IPS-NIHi7 (cell line): Measurements from ENCODE around the gene DHRS4L2.
"Not testable (repeated sequence)": the region's sequence is repeated elsewhere in the genome, so short reads cannot be mapped to it uniquely, and the experiment has no call there.

Experiments
- DNase-seq: peaks from one replicate; pipeline ENCODE4 v3.0.0; 2012; ENCODE audit warnings: mixed read lengths; ENCODE audit errors: extremely low spot score

Gene DHRS4L2

DNA sequence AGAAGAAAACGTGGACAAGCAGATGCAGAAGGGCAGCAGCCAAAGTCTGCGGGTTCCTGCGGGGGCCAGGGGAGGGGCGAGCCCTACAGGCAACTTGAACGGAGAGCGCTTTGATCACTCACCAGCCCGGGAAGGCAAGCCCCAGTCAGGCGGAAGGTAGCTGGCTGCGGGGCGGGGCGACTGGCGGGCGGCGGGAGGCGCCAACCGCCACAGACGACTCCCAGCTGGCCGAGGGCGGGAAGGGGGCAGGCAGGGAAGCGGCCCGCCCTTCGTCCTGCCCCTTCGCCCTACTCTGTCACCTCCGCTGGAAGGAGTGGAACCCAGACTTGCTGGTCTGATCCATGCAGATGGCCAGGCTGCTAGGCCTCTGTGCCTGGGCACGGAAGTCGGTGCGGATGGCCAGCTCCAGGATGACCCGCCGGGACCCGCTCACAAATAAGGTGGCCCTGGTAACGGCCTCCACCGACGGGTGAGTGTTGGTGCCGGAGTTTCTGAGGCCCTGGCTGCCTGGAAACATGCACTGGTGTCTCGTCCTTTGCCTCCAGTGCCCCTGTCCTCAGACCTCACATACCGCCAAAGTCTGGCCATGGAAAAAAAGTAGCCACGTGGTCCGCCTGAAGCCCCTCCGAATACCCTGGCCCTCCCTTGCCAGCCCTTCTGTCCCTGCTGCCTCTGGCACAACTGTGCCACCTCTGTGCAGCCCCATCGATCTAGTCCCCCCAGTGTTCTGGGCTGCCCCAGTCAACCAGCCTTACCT lies at the start of gene DHRS4L2:
Gene DHRS4L2 (plus strand): TSS at position 323 of the 757 bp plus-strand sequence. CDS start 19 bp downstream, at position 342.
- peak; percentile 82 for DNase-seq

DNA sequence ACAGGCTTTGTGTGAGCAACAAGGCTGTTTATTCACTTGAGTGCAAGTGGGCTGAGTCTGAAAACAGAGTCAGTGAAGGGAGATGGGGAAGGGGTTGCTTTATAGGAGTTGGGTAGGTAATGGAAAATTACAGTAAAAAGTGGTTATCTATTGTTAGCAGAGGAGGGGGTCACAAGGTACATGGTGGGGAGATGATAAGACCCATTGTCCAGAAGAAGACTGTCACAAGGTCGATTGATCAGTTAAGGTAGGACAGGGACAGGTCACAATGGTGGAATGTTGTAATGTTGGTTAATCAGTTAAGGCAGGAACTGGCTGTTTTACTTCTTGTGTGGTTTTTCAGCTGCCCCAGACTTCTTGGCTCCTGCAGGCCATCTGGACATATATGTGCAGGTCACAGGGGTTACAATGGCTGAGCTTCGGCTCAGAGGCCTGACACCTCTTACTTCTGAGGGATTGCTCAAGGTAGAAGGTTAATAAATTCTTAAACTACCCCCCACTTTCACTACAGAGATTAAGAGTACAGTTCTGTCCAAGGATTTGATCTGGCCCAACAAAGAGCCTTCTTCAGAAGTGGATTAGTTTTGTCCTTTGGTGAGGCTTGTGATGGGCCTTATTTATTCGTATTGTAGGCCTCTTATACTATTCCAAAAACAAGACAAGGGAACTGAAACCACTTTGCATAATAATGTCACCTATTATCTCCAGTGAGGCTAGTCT lies 49.0 kb upstream of the DHRS4L2 start:
- no peak for DNase-seq

DNA sequence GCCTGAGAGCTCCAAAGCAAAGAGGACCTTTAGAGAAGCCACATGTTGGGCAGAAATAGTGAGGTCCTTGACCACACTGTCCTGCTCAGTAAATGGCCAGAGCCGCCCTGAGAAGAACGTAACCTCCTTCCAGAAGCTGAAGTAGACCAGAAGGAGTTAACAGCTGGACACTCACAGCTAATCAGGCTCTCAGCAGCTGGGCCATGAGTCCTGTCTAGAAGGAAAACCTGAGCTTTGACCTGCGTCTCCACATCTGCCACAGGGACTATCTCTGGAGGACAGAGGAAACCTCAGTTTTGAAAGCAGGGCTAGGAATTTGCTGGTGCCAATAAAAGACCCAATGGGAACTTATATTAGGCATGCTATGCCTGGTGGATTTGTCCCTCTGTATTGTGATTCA lies 47.5 kb upstream of the DHRS4L2 start:
- no peak for DNase-seq

DNA sequence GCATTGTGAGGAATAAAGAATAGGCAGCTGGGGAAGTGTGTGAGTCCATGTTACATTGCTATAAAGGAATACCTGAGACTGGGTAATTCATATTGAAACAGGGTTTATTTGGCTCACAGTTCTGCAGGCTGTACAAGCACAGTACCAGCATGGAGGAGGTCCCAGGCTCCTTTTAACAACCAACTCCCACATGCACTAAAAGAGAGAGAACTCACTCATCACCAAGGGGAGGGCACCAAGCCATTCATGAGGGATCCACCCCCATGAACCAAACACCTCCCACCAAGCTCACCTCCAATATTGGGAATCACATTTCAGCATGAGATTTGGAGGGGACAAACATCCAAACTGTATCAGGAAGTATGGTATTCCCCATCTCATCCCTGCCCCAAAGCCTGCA lies 47.1 kb upstream of the DHRS4L2 start:
- DNase-seq: no peak

DNA sequence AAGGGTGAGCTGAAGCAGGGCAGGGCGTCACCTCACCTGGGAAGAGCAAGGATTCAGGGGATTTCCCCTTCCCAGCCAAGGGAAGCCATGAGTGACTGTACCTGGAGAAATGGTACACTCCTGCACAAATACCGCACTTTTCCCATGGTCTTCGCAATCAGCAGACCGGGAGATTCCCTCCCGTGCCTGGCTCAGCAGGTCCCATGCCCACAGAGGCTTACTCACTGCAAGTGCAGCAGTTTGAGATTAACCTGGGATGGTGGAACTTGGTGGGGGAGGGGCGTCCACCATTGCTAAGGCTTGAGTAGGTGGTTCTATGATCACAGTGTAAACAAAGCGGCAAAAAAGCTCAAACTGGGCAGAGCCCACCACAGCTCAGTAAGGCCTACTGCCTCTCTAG lies 46.1 kb upstream of the DHRS4L2 start:
- no peak for DNase-seq

DNA sequence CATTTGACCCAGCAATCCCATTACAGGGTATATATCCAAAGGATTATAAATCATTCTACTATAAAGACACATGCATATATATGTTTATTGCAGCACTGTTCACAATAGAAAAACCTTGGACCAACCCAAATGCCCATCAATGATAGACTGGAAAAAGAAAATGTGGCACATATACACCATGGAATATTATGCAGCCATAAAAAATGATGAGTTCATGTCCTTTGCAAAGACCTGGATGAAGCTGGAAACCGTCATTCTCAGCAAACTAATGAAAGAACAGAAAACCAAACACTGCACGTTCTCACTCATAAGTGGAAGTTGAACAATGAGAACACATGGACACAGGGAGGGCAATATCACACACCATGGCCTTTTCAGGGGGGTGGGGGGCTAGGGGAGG lies 39.7 kb upstream of the DHRS4L2 start:
- not testable (repeated sequence) for DNase-seq

DNA sequence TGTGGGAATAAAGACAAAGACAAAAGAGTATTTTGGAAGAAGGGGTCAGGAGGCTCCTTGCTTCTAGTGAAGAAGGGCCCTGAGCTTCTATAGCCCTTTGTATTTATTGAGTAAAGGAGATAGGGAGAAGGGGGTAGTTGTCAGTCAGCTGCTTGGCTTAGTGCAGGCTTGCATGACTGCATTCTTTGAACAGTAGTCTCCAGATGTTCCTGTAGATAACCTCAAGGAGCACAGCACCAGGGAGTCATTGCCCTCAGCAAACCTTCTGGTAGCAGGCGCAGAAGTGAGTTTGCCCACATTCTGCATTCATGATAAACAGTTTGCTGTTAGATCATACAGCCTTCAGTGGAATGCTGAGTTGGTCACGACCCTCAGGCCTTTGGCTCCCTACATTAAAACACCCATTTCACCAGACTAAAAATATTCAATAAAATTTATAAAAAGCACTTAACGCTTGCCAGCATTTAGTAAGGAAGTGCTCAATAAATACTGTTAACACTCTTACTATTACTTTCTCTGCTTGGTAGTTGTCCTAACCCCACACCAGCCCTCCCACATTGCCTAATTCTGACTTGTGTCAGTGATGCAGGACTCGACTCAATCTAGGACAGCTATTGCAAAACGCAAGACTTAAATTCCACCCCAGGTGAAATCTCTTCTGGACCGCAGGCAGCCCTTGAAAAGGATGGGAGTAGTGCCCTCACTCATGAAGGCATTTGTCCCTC lies 38.2 kb upstream of the DHRS4L2 start:
- DNase-seq: no peak

DNA sequence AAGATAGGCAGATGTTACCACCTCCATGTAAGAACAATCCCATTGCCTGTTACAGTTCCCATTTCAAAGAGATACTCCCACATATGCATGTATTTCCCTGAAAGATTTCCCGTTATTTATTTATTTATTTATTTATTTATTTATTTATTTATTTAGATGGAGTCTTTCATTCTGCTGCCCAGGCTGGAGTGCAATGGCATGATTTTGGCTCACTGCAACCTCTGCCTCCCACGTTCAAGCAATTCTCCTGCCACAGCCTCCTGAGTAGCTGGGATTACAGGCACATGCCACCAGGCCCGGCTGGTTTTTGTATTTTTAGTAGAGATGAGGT lies 37.6 kb upstream of the DHRS4L2 start:
- DNase-seq: not testable (repeated sequence)

DNA sequence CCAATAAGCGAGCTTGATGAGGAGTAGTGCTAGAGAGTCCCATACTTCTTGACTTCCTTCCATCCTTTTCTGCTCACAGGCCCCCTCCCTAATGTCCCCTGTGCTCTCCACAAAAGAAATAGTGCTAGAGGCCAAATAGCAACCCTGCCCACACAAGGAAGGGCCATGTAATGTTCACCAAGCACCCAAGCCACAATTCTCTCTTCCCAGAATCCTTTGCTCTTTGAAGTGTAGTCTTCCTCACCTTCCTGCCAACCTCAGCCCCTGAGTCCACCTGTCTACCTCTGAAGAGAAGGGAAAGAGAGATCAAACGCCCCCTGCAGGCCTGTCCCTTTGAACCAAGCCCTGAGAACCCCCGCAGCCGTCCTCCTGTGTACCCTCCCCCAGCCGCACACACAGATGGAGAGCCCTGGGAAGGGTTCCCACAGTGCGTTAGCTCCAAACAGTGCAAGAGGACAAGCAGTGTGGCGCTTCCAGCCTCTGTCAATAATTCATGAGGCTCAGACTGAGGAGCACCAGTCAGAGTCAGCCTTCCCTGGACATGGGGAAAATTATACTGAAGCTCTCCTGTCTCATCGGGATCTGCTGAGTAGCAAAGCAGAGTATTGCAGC lies 37.0 kb upstream of the DHRS4L2 start:
- no peak for DNase-seq

DNA sequence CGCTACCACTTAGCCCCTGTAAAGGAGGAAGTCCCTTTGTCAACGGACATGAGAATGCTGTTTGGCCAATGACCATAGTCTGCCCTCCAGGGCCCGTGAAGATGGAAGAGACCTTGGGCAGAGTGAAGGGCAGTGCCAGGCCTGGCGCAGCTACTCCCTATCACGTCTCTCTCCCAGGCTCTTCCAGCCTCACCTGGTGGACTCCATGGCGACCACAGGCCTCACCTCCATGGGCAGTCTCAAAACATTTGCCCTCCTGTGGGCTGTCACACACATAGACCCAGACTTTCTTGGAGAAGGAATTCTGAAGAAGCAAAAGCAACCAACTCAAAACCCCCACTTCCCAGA lies 35.6 kb upstream of the DHRS4L2 start:
- not testable (repeated sequence) for DNase-seq

DNA sequence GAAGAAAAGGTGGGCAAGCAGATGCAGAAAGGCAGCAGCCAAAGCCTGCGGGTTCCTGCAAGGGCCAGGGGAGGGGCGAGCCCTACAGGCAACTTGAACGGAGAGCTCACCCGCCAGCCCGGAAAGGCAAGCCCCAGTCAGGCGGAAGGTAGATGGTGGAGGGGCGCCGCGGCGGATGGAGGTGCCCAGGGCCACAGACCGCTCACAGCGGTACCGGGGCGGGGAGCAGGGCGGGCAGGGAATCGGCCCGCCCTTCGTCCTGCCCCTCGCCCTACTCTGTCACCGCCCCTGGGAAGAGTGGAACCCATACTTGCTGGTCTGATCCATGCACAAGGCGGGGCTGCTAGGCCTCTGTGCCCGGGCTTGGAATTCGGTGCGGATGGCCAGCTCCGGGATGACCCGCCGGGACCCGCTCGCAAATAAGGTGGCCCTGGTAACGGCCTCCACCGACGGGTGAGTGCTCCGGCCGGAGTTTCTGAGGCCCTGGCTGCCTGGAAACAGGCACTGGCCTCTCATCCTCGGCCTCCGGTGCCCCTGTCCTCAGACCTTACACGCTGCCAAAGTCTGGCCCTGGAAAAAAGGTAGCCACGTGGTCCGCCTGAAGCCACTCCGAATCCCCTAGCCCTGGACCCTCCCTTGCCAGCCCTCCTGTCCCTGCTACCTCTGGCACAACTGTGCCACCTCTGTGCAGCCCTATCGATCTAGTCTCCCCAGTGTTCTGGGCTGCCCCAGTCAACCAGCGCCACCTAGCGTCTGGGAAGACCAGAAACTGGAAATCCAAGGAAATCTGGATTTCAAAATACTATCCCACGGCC lies 35.1 kb upstream of the DHRS4L2 start, which contains the start of gene DHRS4:
Gene DHRS4 (plus strand): TSS at position 307 of the 815 bp plus-strand sequence. CDS start 19 bp downstream, at position 326.
- peak; percentile 86 for DNase-seq

DNA sequence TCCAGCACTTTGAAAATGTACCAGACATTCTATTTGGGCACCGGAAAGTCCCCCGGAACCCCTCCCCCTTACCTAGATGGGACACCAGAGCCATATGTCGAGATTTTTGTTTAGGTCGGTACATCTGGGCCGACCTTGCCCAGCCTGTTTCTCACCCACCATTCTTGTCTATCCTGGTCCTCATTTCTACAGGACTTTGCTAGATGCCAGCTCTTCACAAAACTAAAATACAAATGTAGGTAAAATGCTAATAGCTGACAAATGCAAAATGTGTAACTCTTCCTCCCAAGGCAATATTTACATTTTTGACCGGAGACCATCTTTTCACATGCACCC lies 34.5 kb upstream of the DHRS4L2 start:
- not testable (repeated sequence) for DNase-seq

DNA sequence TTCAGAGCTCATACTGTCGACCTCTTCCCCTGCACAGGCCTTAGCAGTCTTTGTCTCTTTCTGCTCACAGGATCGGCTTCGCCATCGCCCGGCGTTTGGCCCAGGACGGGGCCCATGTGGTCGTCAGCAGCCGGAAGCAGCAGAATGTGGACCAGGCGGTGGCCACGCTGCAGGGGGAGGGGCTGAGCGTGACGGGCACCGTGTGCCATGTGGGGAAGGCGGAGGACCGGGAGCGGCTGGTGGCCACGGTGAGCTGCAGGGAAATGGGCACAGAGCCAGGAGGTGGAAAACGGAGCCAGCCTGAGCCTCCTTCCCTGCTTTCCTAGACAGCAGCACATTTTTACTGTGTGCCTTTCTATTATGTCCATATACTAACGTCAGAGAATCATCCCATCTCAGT lies 33.8 kb upstream of the DHRS4L2 start:
- not testable (repeated sequence) for DNase-seq

DNA sequence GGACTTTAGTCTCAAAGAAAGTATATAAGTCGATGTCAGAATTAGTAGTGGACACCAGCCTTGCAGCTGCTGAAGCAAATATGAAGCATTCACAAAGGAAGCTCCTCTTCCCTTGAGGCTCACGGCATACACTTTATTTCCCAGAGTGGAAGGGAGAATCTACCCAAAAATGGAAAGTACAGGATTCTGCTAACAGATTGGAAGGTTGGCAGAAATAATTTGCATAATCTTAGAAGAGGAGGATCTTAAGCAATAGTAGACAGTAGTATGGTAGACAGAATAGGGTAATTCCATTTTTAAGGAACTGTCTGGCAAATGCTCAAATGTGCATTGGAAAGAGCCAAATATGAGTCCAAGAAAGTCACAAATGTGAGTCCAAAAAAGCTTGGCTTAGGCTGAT lies 32.9 kb upstream of the DHRS4L2 start:
- DNase-seq: not testable (repeated sequence)

DNA sequence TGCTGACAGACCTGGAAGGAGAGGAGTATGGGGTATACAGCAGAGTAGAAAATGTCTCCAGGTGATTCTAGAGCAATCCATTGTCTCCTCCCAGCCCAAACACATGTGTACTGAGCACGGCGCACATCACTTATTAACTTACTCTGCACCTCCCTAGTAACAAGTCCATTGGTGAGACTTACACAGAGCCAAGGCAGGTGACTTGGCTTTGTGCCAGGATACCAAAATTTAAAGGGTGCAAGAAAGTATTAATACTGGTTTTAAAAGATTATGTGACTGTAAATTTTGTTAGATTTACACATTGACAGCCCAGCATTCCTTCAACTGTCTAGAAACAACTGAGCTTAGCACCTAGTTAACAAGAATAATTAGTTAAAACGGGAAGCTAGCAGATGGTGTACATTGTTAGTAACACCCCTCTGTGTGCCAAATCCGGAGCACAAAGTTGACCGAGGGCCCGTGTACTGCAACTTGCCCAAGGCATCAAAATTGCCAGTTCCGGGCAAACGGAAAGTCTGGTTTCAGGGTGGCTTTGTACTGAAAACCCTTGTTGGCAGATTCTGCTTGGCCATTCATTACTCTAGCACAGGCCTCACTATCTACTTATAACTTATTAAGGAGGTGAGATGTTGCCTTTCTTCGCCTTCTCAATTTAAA lies 30.7 kb upstream of the DHRS4L2 start:
- not testable (repeated sequence) for DNase-seq

DNA sequence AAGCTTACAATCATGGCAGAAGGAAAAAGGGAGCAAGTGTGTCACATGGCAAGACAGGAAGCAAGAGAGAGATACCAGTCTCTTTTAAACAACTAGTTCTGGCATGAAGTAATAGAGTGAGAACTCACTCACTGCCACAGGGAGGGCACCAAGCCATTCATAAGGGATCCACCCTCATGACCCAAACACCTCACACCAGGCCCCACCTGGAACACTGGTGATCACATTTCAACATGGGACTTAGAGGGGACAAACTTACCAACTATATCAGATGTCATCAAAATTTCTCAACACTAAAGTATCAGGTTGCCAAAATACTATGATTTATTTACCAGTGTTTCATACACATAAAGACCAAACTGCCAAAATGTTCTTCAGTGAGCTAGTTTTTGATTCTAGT lies 27.8 kb upstream of the DHRS4L2 start:
- not testable (repeated sequence) for DNase-seq

DNA sequence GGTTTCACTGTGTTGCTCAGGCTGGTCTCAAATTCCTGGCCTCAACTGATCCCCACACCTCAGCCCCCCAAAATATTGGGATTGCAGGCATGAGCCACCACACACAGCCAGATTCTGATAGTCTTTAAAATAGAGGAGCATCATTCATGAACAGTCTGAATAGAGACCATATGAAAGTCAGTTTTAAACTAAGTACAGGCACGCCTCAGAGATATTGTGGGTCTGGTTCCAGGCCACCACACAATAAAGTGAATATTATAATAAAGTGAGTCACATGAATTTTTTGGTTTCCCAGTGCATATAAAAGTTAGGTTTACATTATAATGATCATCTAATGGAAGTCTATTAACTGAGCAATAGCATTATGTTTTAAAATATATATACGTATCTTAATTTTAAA lies 27.0 kb upstream of the DHRS4L2 start:
- DNase-seq: not testable (repeated sequence)

DNA sequence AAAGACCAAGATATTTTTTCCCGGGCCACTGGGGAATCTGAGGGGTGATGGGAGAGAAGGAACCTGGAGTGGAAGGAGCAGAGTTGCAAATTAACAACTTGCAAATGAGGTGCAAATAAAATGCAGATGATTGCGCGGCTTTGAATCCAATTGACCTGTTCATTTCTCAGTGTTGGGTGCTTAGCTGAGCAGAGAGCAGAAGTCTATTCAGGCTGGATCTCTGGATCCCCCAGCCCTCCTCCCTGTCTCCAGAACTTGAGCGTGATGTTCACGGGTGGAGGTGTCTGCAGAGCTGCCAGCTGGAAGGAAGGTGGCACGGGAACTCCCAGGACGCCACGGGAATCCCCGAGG lies 19.6 kb upstream of the DHRS4L2 start:
- not testable (repeated sequence) for DNase-seq

DNA sequence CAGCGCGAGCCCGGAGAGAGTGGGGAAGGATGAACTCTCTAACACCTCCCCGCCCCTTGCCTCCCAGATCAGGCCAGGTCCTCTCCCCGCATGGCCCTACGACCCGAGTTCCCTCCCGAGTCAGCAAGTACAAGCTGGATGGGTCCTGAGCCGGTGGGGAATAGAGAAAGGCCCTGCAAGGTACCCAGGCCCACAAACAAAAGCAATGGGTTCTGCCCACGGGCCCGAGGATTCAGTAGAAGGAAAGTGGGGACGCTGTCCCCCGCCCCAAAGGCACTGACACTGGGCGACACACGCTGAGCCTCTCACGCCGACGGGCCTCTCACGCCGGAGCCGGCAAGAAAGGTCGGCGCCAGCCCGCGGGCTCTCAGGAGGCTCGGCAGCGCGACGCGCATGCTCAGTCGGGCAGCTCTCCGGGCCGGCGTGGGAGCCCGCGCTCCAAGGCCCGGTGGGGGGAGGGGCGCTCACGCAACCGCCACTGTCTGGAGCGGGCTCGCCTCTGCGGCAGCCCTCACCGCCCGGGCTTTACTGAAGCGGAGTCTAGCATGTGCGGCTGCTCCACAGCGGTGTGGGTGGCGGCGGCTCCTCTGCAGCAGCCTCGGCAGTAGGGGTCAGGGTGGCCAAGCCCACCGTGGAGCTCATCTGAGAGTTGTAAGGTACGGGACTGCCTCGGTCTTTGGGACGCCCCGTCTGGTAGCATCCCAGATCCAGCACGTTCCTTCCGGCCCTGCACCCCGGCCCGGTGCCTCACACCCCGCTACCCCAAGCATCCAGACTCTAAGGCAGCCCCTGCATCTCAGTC lies 19.0 kb upstream of the DHRS4L2 start:
- DNase-seq: not testable (repeated sequence)

DNA sequence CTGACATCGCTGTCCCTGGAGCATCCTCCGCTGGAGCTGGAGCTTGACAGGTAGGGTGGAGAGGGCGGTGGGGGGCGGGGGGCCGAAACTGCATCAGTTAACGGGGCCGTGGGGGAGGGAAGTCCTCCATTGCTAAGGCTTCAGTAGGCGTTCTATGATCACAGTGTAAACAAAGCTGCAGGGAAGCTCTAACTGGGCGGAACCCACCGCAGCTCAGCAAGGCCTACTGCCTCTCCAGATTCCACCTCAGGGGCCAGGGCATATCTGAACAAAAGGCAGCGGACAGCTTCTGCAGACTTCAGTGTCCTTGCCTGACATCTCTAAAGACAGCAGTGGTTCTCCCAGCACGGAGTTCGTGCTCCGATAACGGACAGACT lies 18.5 kb upstream of the DHRS4L2 start:
- DNase-seq: not testable (repeated sequence)
